Ovary (tissue), 3 donors: ENCODE data around the gene BUD13.

Experiments used
- CTCF ChIP-seq, 3 donors: fragments of 450-650 bp in 2 of 3; fragments of 200-600 bp in 1 of 3; IDR thresholded peaks; one replicate each; pipeline versions ENCODE4 v1.5.1 to v1.8.0; 2016 to 2022; ENCODE audit warnings: antibody characterized with exemption in 3 of 3, mild to moderate bottlenecking in 1 of 3
- EP300 ChIP-seq: sonication (generic); formaldehyde crosslinking; IDR thresholded peaks from one replicate; pipeline ENCODE4 v1.6.1; 2017; ENCODE audit warnings: antibody characterized with exemption
- donor health status: DM: no; HTN: no; CAD: no.

DNA sequence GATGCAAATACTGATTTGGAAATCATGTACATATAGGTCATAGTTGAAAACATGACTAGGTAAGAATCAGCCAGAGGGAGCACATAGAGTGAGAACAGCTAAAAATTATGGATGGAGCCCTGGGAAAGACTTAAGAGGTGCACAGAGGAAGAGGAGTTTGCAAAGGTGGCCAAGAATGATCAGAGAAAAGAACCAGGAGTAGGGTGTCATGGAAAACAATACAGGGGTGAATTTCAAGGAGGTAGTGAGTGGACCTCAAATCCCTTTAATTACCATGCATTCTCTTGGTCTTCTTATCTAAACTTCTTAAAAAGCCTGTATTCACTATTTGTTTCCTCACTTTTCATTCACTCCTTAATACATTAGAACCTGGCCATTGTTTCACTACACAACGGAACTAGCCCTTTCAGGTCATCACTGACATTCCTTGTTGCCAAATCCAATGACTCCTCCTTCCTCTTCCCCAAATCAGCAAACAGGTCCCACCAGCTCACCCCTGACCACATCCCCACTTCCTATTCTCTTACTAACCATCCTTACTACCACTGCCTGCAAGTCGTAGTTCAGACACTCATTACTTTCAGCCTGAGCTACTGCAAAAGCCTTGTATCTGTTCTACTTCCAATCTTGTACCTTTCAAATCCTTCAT lies 22.6 kb downstream of the BUD13 start:
- TF ChIP-seq EP300 = no peak
- TF ChIP-seq CTCF (IDR thresholded peaks at IDR 0.05) = no peak
